Psoas muscle (tissue), 8 donors: ENCODE results near the gene CER1. TPM values are rescaled to one million over a fixed set of nuclear protein-coding genes. Genes with fewer than 3 reads are reported as not detected.

ENCODE experiments used
- ATAC-seq, 4 donors: fragments of 200-7000 bp; cut with Tn5 transposase; one replicate each; pipeline ENCODE4 v1.9.1; 2020; ENCODE audit warnings: moderate library complexity in 3 of 4, mild to moderate bottlenecking in 2 of 4
- DNase-seq, 2 donors: peaks; one replicate each; pipeline ENCODE4 v3.0.0-alpha.2; 2020
- H3K27ac ChIP-seq: fragments of 200-600 bp; one replicate; pipeline ENCODE4 v1.8.0; 2022
- H3K27me3 ChIP-seq, 3 donors: fragments of 200-600 bp in 1 of 3; one replicate each; pipeline versions ENCODE4 v1.6.1 to v1.8.0; 2013 to 2022; ENCODE audit warnings: low read length in 2 of 3, mild to moderate bottlenecking in 2 of 3, moderate library complexity in 1 of 3; ENCODE audit not compliant: insufficient read depth in 3 of 3
- H3K36me3 ChIP-seq, 2 donors: fragments of 200-600 bp in 1 of 2; one replicate each; pipeline versions ENCODE4 v1.6.1 to v1.8.0; 2013 to 2022; ENCODE audit warnings: low read depth in 1 of 2, mild to moderate bottlenecking in 1 of 2, moderate library complexity in 1 of 2; ENCODE audit not compliant: insufficient read depth in 1 of 2
- H3K4me1 ChIP-seq: fragments of 200-600 bp; one replicate; pipeline ENCODE4 v1.8.0; 2022
- H3K4me3 ChIP-seq: fragments of 200-600 bp; one replicate; pipeline ENCODE4 v1.8.0; 2022; ENCODE audit warnings: mild to moderate bottlenecking
- H3K9me3 ChIP-seq: fragments of 200-600 bp; one replicate; pipeline ENCODE4 v1.8.0; 2022
- CTCF ChIP-seq: fragments of 200-600 bp; IDR thresholded peaks from one replicate; pipeline ENCODE4 v1.8.0; 2022; ENCODE audit warnings: antibody characterized with exemption
- WGBS, 3 donors: extraction: QIAGEN DNeasy Blood & Tissue Kit; methylation state at CpG; one replicate each; pipeline versions ENCODE4 v1.1.6 to v1.1.7; 2013; 5-methylcytosine and 5-hydroxymethylcytosine counted together
- intact Hi-C, 2 donors: fragments of 100-400 bp; cut with DNase I; formaldehyde crosslinking; loops; one replicate each; pipeline versions ENCODE4 v1.11.0 to v1.14.2; 2022
- polyA plus RNA-seq, 3 donors: library from polyadenylated mRNA; stranded (reverse); fragments of 200-250 nt; gene quantifications; one replicate each; pipeline ENCODE4 v1.2.3, GENCODE V29; 2013
- total RNA-seq, 4 donors: library from RNA; stranded (reverse); fragmentation: NEBNext Ultra II Directional in 2 of 4; extraction: Animal tissue kit (Norgen Biotek cat#: 25700) in 2 of 4; gene quantifications; one replicate each; pipeline versions ENCODE4 v1.2.1 to v1.2.4, GENCODE V29; 2021 to 2023
- donor health status: healthy with polysubstance abuse.
- donor health status: DM: no; HTN: no; CAD: no; lungs with moderate emphysema.
- donor health status: Bipolar disorder and iron deficiency.
- donor health status: healthy.
- donor health status: DM: yes; HTN: yes; CAD: no.
- donor health status: DM: no; HTN: no; CAD: no.
- donor health status: DM: no; HTN: no; CAD: no.
- donor health status: DM: yes; HTN: yes; CAD: no.

Gene CER1
- total and polyA plus RNA-seq, 7 donors: not detected

DNA sequence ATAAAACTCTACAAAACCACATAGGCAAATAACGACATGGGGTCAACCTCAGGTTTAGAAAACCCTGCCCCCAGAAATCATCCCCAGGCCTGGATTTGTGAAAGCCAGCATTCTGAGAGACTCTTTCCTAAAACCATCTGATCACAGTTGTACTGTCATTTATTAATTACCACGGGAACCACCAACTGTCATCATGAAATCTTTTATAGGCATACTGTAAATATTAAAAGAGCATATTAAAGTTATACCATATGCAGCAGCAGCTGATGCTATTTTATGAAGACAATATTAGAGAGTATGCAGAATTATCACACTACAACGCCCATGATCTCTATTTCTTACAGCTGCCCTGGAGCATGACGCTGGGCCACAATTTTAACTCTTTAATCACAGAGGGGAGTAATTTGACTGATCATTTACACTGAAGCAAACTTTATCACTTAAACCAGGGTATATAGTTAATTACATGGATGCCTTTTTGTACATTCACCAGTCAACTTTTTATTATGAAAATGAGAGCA, 20.3 kb downstream of the CER1 start:
- no peaks in the 10 kb centered on the region for H3K4me1 ChIP-seq
- no peak for ATAC-seq
- no peak for DNase-seq
- intact Hi-C loops: no loop called here
- peaks cover 23% of the 10 kb centered on the region for H3K9me3 ChIP-seq
- no peak overlapping the region for H3K4me3 ChIP-seq
- peaks cover 0 to 2% (median 0%) of the 10 kb centered on the region in 3 donors for H3K27me3 ChIP-seq
- H3K36me3 ChIP-seq: no peaks in the 10 kb centered on the region
- H3K27ac ChIP-seq: no peak overlapping the region
- TF ChIP-seq CTCF: no peak
- WGBS, 3 donors: 34 to 43% (median 34%) methylated on average over 4 of the region's 4 CpGs

- DNase-seq: peak; percentile 77 to 88
- TF ChIP-seq CTCF: no peak
- Histone ChIP-seq H3K27ac (peak within 1 kb of the TSS; percentile 77), H3K36me3 (peaks cover 0 to 21% of the 10 kb centered on the region in 2 donors), H3K4me1 (peaks cover 9% of the 10 kb centered on the region), H3K4me3 (peak within 1 kb of the TSS; percentile 90), H3K27me3 (no peaks in the 10 kb centered on the region), H3K9me3 (no peaks in the 10 kb centered on the region)
- peak; percentile 92 to 98 (median 96) for ATAC-seq
- intact Hi-C loops: loop anchor here in 1 of 2 donors (2.0 kb wide), 1 partner anchor 75 kb away; no protein-coding TSS in a partner anchor
- 2 to 4% (median 2%) methylated on average over 30 to 50 of the region's 50 CpGs for WGBS, 3 donors
These were observed 29.2 kb downstream of the CER1 start, which contains the start of gene ZDHHC21 for GRCh38 chr9:14693251-14693861. TSS of gene ZDHHC21 (minus strand) at chr9:14693432. CDS start at chr9:14674340, 19,092 bp downstream.

GRCh38 chr9:14692470-14693250, 29.9 kb downstream of the CER1 start:
- Histone ChIP-seq H3K27ac (peak overlapping the region; percentile 77), H3K9me3 (no peaks in the 10 kb centered on the region), H3K36me3 (peaks cover 0 to 25% of the 10 kb centered on the region in 2 donors), H3K4me3 (peak overlapping the region; percentile 90), H3K27me3 (no peaks in the 10 kb centered on the region), H3K4me1 (peaks cover 9% of the 10 kb centered on the region)
- intact Hi-C loops: loop anchor here in 1 of 2 donors (2.0 kb wide), 1 partner anchor 76 kb away; no protein-coding TSS in a partner anchor
- TF ChIP-seq CTCF: no peak
- DNase-seq (no peak), ATAC-seq (peak; percentile 54 to 72 (median 66))
- 1 to 3% (median 3%) methylated on average over 11 to 35 of the region's 35 CpGs for WGBS, 3 donors

- 86 to 92% (median 89%) methylated on average over 7 of the region's 7 CpGs for WGBS, 3 donors
- Histone ChIP-seq H3K9me3 (no peaks in the 10 kb centered on the region), H3K36me3 (peaks cover 0 to 25% of the 10 kb centered on the region in 2 donors), H3K27me3 (no peaks in the 10 kb centered on the region), H3K4me3 (no peak overlapping the region), H3K27ac (peak overlapping the region; percentile 2), H3K4me1 (peaks cover 15% of the 10 kb centered on the region)
- no peak for DNase-seq
- no peak for TF ChIP-seq CTCF
- ATAC-seq: no peak
- intact Hi-C loops: no loop called here
These were observed 31.4 kb downstream of the CER1 start for GRCh38 chr9:14690948-14691730.
